OCI-LY3 (cell line): ENCODE measurements around the gene TACR3.
"Not testable (repeated sequence)": the region's sequence is repeated elsewhere in the genome, so short reads cannot be mapped to it uniquely, and the experiment has no call there.

ENCODE experiments used
- H2AFZ ChIP-seq: fragments of 200-600, 300-600 bp; shearing (Covaris generic); 2 replicates; pipeline ENCODE4 v1.6.0; 2014; ENCODE audit warnings: antibody characterized with exemption, low read depth, low read length
- H3K27ac ChIP-seq: fragments of 200-600, 300-600 bp; sonication (generic); 2 replicates; pipeline ENCODE4 v1.5.1; 2014; ENCODE audit warnings: mild to moderate bottlenecking, low read length, moderate library complexity, mixed read lengths
- H3K27me3 ChIP-seq: fragments of 200-600, 300-600 bp; sonication (generic); 2 replicates; pipeline ENCODE4 v1.6.1; 2014; ENCODE audit warnings: low read depth, low read length, mixed read lengths
- H3K36me3 ChIP-seq: fragments of 200-600, 300-600 bp; sonication (generic); replicated peaks from 2 replicates; pipeline ENCODE3; 2014; ENCODE audit warnings: low read depth, low read length, mixed read lengths
- H3K4me1 ChIP-seq: fragments of 300-600, 200-600 bp; sonication (generic); 2 replicates; pipeline ENCODE4 v1.6.1; 2014; ENCODE audit warnings: low read length, mixed read lengths
- H3K4me2 ChIP-seq: fragments of 200-600, 300-600 bp; sonication (generic); 2 replicates; pipeline ENCODE4 v1.6.1; 2014; ENCODE audit warnings: low read length, mixed read lengths
- H3K4me3 ChIP-seq: fragments of 300-600, 200-600 bp; sonication (generic); 2 replicates; pipeline ENCODE4 v1.5.1; 2014; ENCODE audit warnings: antibody characterized with exemption, mild to moderate bottlenecking, low read length, moderate library complexity
- H3K79me2 ChIP-seq: fragments of 300-600, 200-600 bp; shearing (Covaris generic); 2 replicates; pipeline ENCODE4 v1.6.1; 2014; ENCODE audit warnings: mild to moderate bottlenecking, low read length, mixed read lengths
- H3K9ac ChIP-seq: fragments of 300-600, 200-600 bp; shearing (Covaris generic); 2 replicates; pipeline ENCODE4 v1.6.0; 2014; ENCODE audit warnings: mild to moderate bottlenecking, low read length, moderate library complexity
- H3K9me3 ChIP-seq: fragments of 200-600, 300-600 bp; shearing (Covaris generic); 2 replicates; pipeline ENCODE4 v1.6.1; 2014; ENCODE audit warnings: low read length, mixed read lengths; ENCODE audit not compliant: insufficient read depth
- H4K20me1 ChIP-seq: fragments of 200-600, 300-600 bp; sonication (generic); 2 replicates; pipeline ENCODE4 v1.6.1; 2016; ENCODE audit warnings: low read length, mixed read lengths; ENCODE audit not compliant: insufficient read depth
- CTCF ChIP-seq: fragments of 200-600, 300-600 bp; sonication (generic); IDR thresholded peaks from 2 replicates; pipeline ENCODE4 v1.5.1; 2014; ENCODE audit warnings: antibody characterized with exemption, low read length, low read depth
- EZH2phosphoT487 ChIP-seq: fragments of 200-600 bp; shearing (Covaris generic); IDR thresholded peaks from 2 replicates; pipeline ENCODE4 v1.6.1; 2018; ENCODE audit warnings: antibody characterized with exemption, mixed run types, low read depth

TACR3 gene

GRCh38 chr4:103753868-103754653 lies 34.3 kb upstream of the TACR3 start:
- H3K4me2 ChIP-seq, result no peak overlapping the region
- TF ChIP-seq CTCF (0 out of 2 replicates have a peak, but pooled peaks have one; percentile 11), EZH2phosphoT487 (no peak)
- no peaks in the 10 kb centered on the region for H3K9me3 ChIP-seq
- no peak overlapping the region for H3K27ac ChIP-seq
- H3K4me1 ChIP-seq, result no peaks in the 10 kb centered on the region
- no peak overlapping the region for H3K4me3 ChIP-seq
- no peaks in the 10 kb centered on the region for H3K27me3 ChIP-seq
- no peaks in the 10 kb centered on the region for H4K20me1 ChIP-seq
- no peak overlapping the region for H2AFZ ChIP-seq
- no peaks in the 10 kb centered on the region for H3K36me3 ChIP-seq
- H3K79me2 ChIP-seq, result no peaks in the 10 kb centered on the region
- no peak overlapping the region for H3K9ac ChIP-seq

- H3K9ac ChIP-seq, H3K27me3 ChIP-seq, H3K4me2 ChIP-seq, H3K9me3 ChIP-seq, H3K36me3 ChIP-seq, H2AFZ ChIP-seq, H3K79me2 ChIP-seq, H4K20me1 ChIP-seq, H3K4me1 ChIP-seq, H3K4me3 ChIP-seq, H3K27ac ChIP-seq: not testable (repeated sequence)
These were observed 3.4 kb upstream of the TACR3 start for GRCh38 chr4:103723150-103723549.

GRCh38 chr4:103721251-103721650 lies 1.5 kb upstream of the TACR3 start:
- Histone ChIP-seq H3K27me3 (no peaks in the 10 kb centered on the region), H3K4me3 (no peak overlapping the region), H3K79me2 (no peaks in the 10 kb centered on the region), H3K4me2 (no peak overlapping the region), H3K9me3 (no peaks in the 10 kb centered on the region), H3K36me3 (no peaks in the 10 kb centered on the region), H4K20me1 (no peaks in the 10 kb centered on the region), H3K27ac (no peak overlapping the region), H3K9ac (no peak overlapping the region), H2AFZ (no peak overlapping the region), H3K4me1 (no peaks in the 10 kb centered on the region)
- TF ChIP-seq EZH2phosphoT487, result no peak
- TF ChIP-seq CTCF, result no peak

GRCh38 chr4:103720661-103721060 lies 876 bp upstream of the TACR3 start:
- no peak for TF ChIP-seq CTCF
- TF ChIP-seq EZH2phosphoT487, result no peak
- no peaks in the 10 kb centered on the region for H4K20me1 ChIP-seq
- H3K27me3 ChIP-seq, result no peaks in the 10 kb centered on the region
- H2AFZ ChIP-seq, result no peak overlapping the region
- no peak overlapping the region for H3K4me2 ChIP-seq
- no peaks in the 10 kb centered on the region for H3K9me3 ChIP-seq
- H3K36me3 ChIP-seq, result no peaks in the 10 kb centered on the region
- H3K4me1 ChIP-seq, result no peaks in the 10 kb centered on the region
- H3K27ac ChIP-seq, result no peak overlapping the region
- no peak overlapping the region for H3K4me3 ChIP-seq
- H3K79me2 ChIP-seq, result no peaks in the 10 kb centered on the region
- H3K9ac ChIP-seq, result no peak overlapping the region
